RWPE2 (cell line): Measurements from ENCODE around the gene CACNA2D3.

Experiments used
- ATAC-seq: fragments of 200-7000 bp; cut with Tn5 transposase; 3 replicates; pipeline ENCODE4 v1.9.1; 2021; ENCODE audit warnings: low read depth
- DNase-seq: peaks from one replicate; pipeline ENCODE4 v3.0.0-alpha.2; 2020; ENCODE audit warnings: low spot score
- H3K27ac ChIP-seq: fragments of 450-650 bp; 2 replicates; pipeline ENCODE4 v1.5.1; 2017; ENCODE audit warnings: mild to moderate bottlenecking; ENCODE audit not compliant: poor library complexity, severe bottlenecking
- H3K27me3 ChIP-seq: fragments of 250-450 bp; sonication (Bioruptor Pico); 2 replicates; pipeline ENCODE4 v1.5.1; 2021; ENCODE audit warnings: mild to moderate bottlenecking, moderate library complexity; ENCODE audit not compliant: insufficient read depth, poor library complexity, severe bottlenecking
- H3K36me3 ChIP-seq: fragments of 250-450 bp; sonication (Bioruptor Pico); 2 replicates; pipeline ENCODE4 v1.5.1; 2020; ENCODE audit warnings: low read depth, mild to moderate bottlenecking, moderate library complexity
- H3K4me1 ChIP-seq: fragments of 250-450 bp; sonication (Bioruptor Pico); 2 replicates; pipeline ENCODE4 v1.5.1; 2021; ENCODE audit warnings: mild to moderate bottlenecking, moderate library complexity; ENCODE audit not compliant: insufficient read depth, poor library complexity, severe bottlenecking
- H3K4me3 ChIP-seq: fragments of 250-450 bp; sonication (Bioruptor Pico); 2 replicates; pipeline ENCODE4 v1.5.1; 2021; ENCODE audit warnings: mild to moderate bottlenecking, moderate library complexity; ENCODE audit not compliant: severe bottlenecking
- H3K9me3 ChIP-seq: fragments of 250-450 bp; sonication (Bioruptor Pico); 2 replicates; pipeline ENCODE4 v1.5.1; 2021; ENCODE audit warnings: mild to moderate bottlenecking, moderate library complexity; ENCODE audit not compliant: severe bottlenecking
- TF ChIP-seq, protein P1 (sequence below): fragments of 450-650 bp; IDR thresholded peaks from one replicate; pipeline ENCODE4 v1.5.1; 2017; ENCODE audit warnings: mild to moderate bottlenecking, moderate library complexity; ENCODE audit not compliant: poor library complexity, severe bottlenecking

The CACNA2D3 gene

GRCh38 chr3:54357301-54357700, 234.9 kb downstream of the CACNA2D3 start:
- ATAC-seq (no peak), DNase-seq (no peak)
- no peaks in the 10 kb centered on the region for H3K4me1 ChIP-seq
- no peak overlapping the region for H3K27ac ChIP-seq
- H3K9me3 ChIP-seq, result no peaks in the 10 kb centered on the region
- no peaks in the 10 kb centered on the region for H3K36me3 ChIP-seq
- no peak overlapping the region for H3K4me3 ChIP-seq
- no peaks in the 10 kb centered on the region for H3K27me3 ChIP-seq
- TF ChIP-seq, protein P1, sequence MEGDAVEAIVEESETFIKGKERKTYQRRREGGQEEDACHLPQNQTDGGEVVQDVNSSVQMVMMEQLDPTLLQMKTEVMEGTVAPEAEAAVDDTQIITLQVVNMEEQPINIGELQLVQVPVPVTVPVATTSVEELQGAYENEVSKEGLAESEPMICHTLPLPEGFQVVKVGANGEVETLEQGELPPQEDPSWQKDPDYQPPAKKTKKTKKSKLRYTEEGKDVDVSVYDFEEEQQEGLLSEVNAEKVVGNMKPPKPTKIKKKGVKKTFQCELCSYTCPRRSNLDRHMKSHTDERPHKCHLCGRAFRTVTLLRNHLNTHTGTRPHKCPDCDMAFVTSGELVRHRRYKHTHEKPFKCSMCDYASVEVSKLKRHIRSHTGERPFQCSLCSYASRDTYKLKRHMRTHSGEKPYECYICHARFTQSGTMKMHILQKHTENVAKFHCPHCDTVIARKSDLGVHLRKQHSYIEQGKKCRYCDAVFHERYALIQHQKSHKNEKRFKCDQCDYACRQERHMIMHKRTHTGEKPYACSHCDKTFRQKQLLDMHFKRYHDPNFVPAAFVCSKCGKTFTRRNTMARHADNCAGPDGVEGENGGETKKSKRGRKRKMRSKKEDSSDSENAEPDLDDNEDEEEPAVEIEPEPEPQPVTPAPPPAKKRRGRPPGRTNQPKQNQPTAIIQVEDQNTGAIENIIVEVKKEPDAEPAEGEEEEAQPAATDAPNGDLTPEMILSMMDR, result no peak

GRCh38 chr3:54358316-54358715, 236.0 kb downstream of the CACNA2D3 start:
- Histone ChIP-seq H3K9me3 (no peaks in the 10 kb centered on the region), H3K4me3 (no peak overlapping the region), H3K27me3 (no peaks in the 10 kb centered on the region), H3K4me1 (no peaks in the 10 kb centered on the region), H3K36me3 (no peaks in the 10 kb centered on the region), H3K27ac (no peak overlapping the region)
- DNase-seq (no peak), ATAC-seq (no peak)
- TF ChIP-seq, protein P1, result no peak

GRCh38 chr3:54358969-54359694, 236.8 kb downstream of the CACNA2D3 start:
- Histone ChIP-seq H3K27ac (no peak overlapping the region), H3K4me3 (no peak overlapping the region), H3K9me3 (no peaks in the 10 kb centered on the region), H3K4me1 (no peaks in the 10 kb centered on the region), H3K27me3 (no peaks in the 10 kb centered on the region), H3K36me3 (no peaks in the 10 kb centered on the region)
- ATAC-seq (no peak), DNase-seq (no peak)
- TF ChIP-seq, protein P1, result no peak

DNA sequence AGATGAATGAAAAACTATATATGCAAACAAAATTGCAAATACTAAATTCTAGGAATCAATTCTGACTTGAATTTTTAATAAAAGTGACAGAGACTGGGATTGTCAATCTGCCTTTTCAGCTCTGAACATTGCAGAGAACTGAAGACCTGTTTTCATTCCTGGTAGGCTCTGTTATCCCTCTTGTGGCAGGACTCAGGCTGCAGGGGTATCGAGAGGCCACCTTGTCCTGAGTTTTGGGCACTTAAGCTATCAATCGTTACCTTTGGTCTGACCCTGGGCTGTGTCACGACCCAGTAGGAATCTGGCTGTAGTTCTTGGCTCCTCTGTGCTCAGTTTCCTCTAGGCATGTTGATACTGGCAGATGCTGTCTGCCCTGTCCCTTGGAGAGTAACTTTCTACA, 238.0 kb downstream of the CACNA2D3 start:
- H3K27ac ChIP-seq, result no peak overlapping the region
- H3K27me3 ChIP-seq, result no peaks in the 10 kb centered on the region
- TF ChIP-seq, protein P1, result no peak

DNA sequence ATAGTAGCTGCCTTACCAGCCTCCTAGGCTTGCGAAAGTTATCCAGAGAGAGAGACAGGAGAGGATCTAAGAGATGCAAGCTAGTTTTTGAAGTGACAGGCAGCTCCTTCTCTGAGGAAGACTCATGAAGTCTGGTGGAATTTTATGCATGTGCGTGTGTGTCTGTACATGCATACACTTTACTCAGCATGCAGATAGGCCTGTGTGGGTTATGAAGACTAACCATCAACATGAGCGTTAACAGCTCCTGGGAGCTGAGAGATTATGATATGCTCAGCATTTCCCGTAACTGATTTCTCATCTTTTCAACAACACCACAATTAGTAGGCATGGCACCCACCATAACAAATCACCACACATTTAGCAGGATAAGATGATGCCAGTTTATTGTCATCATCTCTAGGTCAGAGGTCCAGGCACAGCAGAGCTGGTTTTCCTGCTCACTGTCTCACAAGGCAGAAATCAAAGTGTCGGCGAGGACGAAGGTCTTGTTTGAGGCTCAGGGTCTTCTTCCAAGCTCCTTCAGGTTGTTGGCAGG, 239.5 kb downstream of the CACNA2D3 start:
- TF ChIP-seq, protein P1, result no peak
- Histone ChIP-seq H3K27ac (no peak overlapping the region), H3K4me3 (no peak overlapping the region), H3K9me3 (no peaks in the 10 kb centered on the region), H3K36me3 (no peaks in the 10 kb centered on the region), H3K27me3 (no peaks in the 10 kb centered on the region), H3K4me1 (no peaks in the 10 kb centered on the region)
- no peak for DNase-seq
- ATAC-seq, result no peak

More for the DNA sequence above, 238.0 kb downstream of the CACNA2D3 start:
- no peaks in the 10 kb centered on the region for H3K36me3 ChIP-seq
- ATAC-seq (no peak), DNase-seq (no peak)
- no peaks in the 10 kb centered on the region for H3K4me1 ChIP-seq
- no peak overlapping the region for H3K4me3 ChIP-seq
- H3K9me3 ChIP-seq, result no peaks in the 10 kb centered on the region
